KOPT-K1 (cell line): ENCODE results near the gene DPYSL5.
"Not testable (repeated sequence)": the region's sequence is repeated elsewhere in the genome, so short reads cannot be mapped to it uniquely, and the experiment has no call there.

Experiments used
- H3K27ac ChIP-seq: fragments of 200-600 bp; sonication (generic); 2 replicates; pipeline ENCODE4 v1.5.1; 2016; ENCODE audit warnings: antibody characterized with exemption, mild to moderate bottlenecking, low read depth, low read length; ENCODE audit not compliant: poor library complexity, severe bottlenecking
- H3K36me3 ChIP-seq: fragments of 200-600 bp; sonication (generic); 2 replicates; pipeline ENCODE4 v1.5.1; 2017; ENCODE audit warnings: antibody characterized with exemption, mild to moderate bottlenecking, low read length, moderate library complexity; ENCODE audit not compliant: insufficient read depth
- H3K9me3 ChIP-seq: fragments of 200-600 bp; sonication (generic); 2 replicates; pipeline ENCODE4 v1.5.1; 2017; ENCODE audit warnings: antibody characterized with exemption, low read length, mild to moderate bottlenecking; ENCODE audit not compliant: insufficient read depth, poor library complexity, severe bottlenecking

Gene DPYSL5, protein sequence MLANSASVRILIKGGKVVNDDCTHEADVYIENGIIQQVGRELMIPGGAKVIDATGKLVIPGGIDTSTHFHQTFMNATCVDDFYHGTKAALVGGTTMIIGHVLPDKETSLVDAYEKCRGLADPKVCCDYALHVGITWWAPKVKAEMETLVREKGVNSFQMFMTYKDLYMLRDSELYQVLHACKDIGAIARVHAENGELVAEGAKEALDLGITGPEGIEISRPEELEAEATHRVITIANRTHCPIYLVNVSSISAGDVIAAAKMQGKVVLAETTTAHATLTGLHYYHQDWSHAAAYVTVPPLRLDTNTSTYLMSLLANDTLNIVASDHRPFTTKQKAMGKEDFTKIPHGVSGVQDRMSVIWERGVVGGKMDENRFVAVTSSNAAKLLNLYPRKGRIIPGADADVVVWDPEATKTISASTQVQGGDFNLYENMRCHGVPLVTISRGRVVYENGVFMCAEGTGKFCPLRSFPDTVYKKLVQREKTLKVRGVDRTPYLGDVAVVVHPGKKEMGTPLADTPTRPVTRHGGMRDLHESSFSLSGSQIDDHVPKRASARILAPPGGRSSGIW

DNA sequence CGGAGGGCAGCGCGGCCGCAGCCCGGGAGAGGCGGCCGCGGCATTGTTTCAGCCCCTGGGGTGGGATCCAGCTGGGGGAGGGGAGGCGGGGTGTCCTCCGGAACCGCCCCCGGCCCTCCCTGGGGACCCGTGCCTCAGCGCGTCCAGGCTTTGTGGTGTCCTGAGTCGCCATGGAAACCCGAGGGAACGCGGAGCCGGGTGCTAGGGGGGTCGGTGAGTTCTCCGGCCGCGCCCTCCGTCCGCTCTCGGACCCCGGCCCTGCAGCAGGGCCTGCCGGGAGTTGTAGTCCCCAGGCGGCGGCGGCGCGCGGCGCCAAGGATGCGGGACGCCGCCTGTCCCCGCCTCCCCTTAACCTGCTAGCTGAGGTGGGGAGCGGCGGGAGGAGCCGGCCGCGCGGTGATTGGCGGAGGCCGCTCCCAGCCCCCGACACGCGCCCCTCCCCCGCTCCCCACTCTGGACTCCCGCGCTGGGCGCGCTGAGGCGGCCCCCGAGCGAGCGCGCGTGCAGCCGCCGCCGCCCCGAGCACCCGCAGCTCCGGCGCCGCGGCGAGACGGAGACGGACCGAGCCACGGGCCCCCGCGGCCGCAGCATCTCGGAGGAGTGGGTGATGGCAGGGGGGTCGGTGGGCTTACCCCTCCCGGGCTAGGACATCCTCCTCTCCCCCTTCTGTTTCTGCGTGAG is at the start of gene DPYSL5:
Gene DPYSL5 (plus strand): TSS at position 478 of the 681 bp plus-strand sequence. CDS start 50,368 bp downstream, outside the sequence.
- Histone ChIP-seq H3K9me3 (no peaks in the 10 kb centered on the region), H3K36me3 (no peaks in the 10 kb centered on the region), H3K27ac (no peak within 1 kb of the TSS)

DNA sequence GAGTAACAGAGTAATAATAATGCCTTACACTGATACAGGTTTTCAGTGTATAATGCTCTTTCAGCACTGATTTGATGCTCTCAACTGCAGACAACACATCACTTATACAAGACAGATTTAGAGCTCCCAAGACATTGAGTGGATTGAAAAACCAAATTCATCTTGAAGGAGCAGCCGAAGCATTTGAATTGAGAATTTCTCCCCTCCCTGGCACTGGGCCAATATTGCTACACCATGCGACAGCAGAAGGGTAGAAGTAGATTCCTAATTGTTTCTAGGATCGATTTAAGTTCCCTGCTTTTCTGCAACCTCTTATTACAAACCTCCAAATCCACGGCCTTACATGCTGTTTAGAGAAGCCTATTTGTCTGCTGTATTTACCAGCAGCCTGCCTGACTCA is 46.6 kb upstream of the DPYSL5 start:
- no peaks in the 10 kb centered on the region for H3K9me3 ChIP-seq
- no peak overlapping the region for H3K27ac ChIP-seq
- peaks cover 45% of the 10 kb centered on the region for H3K36me3 ChIP-seq

DNA sequence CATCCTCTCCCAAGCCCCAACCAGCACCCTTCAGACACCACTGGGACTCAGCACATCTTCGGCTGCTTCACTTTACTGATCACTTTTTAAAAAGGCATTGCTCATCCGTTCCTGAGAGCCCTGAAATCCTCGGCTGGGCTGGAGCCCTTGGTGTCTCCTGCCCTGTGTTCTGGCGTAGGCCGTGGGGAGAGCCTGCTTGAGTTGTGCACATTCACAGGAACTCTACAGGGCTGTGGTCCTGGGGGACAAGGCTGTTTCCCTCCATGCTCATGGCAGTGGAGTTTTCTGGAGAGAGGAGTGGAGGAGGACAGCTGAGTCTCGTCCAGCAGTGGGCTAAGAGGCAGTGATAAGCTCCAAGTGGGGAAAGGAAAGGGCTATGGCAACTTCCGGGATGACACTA is 46.1 kb upstream of the DPYSL5 start:
- H3K36me3 ChIP-seq: peaks cover 41% of the 10 kb centered on the region
- H3K27ac ChIP-seq: no peak overlapping the region
- no peaks in the 10 kb centered on the region for H3K9me3 ChIP-seq

DNA sequence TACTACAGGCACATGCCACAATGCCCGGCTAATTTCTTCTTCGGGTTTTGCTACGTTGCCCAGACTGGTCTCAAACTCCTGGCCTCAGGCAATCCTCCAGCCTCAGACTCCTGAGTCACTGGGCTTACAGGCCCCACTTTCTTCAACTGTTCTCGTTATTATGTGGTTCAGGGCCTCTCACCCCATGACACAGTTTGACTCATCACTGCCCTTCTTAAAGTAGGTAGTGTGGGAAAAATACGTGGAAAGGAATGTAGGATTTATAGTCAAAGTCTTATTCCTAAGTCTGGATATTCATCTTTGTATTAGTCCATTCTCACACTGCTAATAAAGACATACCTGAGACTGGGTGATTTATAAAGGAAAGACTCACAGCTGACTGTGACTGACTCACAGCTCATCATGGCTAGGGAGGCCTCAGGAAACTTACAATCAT is 42.7 kb upstream of the DPYSL5 start:
- Histone ChIP-seq H3K27ac (no peak overlapping the region), H3K9me3 (no peaks in the 10 kb centered on the region), H3K36me3 (peaks cover 15% of the 10 kb centered on the region)

DNA sequence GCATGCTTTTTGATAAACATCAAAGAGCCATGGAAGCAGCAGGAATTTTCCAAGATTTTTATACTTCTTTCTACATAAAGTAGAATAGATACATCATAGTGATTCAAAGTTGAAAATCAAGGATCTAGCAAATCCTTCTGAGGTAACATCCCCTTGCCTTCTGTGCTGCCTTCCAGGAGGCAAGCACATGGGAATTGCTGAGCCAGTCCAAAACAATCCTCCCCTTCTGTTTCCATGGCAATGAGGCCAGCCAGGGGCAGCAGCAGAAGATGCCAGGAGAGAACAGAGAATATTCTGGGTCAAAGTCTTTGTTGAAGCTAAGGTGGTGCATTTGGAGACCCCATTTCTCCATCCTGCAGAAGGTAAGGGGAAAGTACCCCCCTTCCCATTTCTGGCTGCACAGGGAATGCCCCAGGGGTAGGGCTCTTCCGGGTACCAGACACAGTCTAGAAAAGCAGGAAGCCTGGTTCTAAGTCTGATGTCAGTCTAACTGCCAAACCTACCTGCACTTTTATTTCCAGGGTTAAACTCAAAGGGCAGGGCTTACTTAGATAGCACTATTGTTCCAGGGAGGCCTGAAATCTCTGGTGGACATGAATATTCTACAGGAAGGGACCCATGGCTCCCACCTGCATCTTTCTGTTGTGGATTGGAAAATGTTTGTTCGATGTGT is 40.0 kb upstream of the DPYSL5 start:
- H3K36me3 ChIP-seq: no peaks in the 10 kb centered on the region
- H3K27ac ChIP-seq: no peak overlapping the region
- no peaks in the 10 kb centered on the region for H3K9me3 ChIP-seq

DNA sequence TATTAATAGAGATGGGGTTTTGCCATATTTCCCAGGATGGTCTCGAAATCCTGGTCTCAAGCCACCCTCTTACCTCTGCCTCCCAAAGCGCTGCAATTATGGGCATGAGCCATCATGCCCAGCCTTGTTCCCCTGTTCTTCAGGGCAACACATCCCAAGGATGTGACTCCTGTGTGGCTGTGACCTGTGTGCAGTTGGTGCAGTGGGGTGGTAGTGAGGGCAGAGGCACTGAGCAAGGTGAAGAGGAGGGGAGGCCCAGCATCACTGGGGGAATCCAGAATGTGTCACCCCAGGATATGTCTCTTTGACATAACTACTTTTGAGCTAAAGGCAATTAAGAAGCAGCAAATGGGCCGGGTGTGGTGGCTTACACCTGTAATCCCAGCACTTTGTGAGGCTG is 38.7 kb upstream of the DPYSL5 start:
- Histone ChIP-seq H3K27ac (no peak overlapping the region), H3K9me3 (no peaks in the 10 kb centered on the region), H3K36me3 (no peaks in the 10 kb centered on the region)

DNA sequence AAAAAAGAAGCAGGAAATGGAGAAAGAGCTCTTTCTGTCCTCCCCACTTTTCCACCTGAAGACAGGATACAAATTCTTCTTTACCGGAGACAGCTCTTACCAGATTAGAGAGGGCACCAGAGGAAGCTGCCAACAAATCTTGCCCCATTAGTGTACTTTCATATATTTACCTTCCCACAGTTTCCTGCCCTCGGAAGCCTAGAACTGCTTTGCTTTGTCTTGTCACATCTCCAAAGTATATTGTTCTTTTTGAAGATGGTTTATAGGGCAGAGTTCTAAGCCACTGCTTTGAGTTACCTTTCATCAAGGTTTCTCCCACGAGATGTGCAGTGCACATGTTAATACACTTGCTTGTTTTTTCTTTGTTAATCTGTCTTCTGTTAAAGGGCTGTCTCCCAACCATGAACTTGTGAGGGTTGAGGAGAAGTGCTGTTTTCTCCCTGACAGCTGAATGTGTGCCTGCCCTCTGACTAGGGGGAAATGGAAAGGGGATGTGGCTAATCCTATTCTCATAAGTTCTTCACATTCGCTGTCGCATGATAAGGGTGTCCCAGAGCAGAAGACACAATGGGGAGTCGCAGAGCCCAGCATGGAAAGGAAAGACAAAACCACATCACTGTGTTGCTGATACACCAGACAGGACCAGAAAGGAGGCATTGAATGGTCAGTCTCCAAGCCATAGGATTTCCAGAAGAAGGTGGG is 37.9 kb upstream of the DPYSL5 start:
- H3K36me3 ChIP-seq: no peaks in the 10 kb centered on the region
- H3K27ac ChIP-seq: no peak overlapping the region
- no peaks in the 10 kb centered on the region for H3K9me3 ChIP-seq

DNA sequence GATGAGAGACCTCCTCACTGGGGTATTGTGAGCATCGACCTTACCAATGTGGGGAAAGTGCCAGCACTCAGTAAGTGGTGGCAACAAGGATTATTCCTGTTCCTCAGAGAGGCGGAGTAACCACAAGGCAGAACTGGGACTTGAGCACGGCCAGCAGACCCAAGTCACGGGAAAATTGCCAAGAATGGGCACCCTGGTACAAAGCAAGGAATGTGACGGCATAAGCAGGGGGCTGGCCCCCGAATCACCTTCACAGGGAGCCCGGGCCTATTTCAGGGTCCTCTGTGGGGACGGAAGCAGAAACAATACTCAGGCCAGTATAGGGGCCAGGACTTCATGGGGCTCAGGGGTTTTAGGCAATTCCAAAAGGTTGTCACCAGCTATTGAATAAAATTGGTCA is 36.7 kb upstream of the DPYSL5 start:
- Histone ChIP-seq H3K36me3 (no peaks in the 10 kb centered on the region), H3K9me3 (no peaks in the 10 kb centered on the region), H3K27ac (no peak overlapping the region)

DNA sequence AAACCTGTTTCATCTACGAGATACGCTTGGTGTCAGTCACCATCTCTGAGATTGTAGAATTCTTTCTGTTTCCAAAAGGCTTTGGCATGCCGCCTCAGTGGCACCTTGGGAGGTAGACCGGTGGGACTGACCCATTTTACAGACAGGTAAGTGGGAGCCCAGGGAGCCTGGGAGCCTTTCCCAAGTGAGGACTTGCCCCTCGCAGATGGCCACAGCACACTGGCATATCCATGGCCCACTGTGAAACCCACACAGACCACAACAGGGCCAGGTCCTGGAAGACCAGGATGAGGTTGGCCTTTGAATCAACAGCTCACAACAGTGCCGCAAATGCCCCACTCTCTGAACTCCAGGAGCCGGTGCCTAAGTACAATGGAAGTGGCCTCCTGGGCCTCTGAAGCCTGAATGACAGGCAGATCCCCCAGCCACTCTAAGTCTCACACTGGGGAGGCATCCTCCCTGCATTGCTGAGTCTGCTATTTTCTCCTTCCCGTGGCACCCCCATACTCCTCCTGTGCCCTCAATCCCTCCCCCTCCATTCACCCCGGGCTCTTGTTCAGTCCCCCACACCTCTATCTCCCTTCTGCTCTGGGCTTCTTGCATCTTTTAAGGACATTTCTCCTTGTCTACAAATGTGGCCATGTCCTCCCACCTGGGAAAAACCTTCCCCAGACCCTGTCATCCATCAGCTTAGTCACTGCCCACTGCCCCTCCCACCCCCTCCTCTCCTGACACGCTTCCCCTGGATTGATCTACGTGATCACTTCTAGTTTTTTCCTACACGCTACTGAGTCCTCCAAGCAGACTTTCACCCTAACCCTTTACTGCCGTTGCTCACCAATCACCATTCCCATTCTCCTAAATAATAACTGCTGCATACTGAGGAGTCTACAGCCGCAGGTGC is 35.9 kb upstream of the DPYSL5 start:
- Histone ChIP-seq H3K36me3 (no peaks in the 10 kb centered on the region), H3K27ac (no peak overlapping the region), H3K9me3 (no peaks in the 10 kb centered on the region)

DNA sequence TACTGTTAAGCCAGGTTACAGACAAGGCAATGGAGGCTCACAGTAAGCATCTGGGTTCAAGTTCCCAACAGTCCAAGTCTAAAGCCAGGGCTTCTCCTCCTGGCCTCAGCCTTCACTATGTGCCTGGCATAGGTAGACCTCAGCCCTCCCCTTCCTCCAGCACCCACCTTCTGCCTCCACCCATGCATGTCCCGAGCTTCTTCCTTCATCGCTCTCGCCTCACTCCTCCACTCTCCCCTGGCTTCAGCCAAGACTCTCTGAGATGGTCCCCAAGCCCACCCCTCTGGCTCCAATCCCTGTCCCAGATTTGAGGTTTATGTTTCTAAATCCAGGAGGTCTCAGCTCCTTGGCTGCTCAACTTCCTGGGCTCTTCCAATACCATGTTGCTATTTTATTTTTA is 35.2 kb upstream of the DPYSL5 start:
- Histone ChIP-seq H3K9me3 (no peaks in the 10 kb centered on the region), H3K36me3 (no peaks in the 10 kb centered on the region), H3K27ac (no peak overlapping the region)

DNA sequence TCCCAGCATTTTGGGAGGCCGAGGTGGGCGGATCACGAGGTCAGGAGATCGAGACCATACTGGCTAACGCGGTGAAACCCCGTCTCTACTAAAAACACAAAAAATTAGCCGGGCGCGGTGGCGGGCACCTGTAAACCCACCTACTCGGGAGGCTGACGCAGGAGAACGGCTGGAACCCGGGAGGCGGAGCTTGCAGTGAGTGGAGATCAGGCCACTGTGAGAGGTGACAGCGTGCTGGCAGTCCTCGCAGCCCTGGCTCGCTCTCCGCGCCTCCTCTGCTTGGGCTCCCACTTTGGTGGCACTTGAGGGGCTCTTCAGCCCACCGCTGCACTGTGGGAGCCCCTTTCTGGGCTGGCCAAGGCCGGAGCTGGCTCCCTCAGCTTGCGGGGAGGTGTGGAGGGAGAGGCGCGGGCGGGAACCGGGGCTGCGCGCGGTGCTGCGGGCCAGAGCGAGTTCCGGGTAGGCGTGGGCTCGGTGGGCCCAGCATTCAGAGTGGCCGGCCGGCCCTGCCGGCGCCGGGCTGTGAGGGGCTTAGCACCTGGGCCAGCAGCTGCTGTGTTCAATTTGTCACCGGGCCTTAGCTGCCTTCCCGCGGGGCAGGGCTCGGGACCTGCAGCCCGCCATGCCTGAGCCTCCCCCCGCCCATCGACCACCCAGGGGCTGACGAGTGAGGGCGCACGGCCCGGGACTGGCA is 33.7 kb upstream of the DPYSL5 start:
- not testable (repeated sequence) for H3K9me3 ChIP-seq, H3K36me3 ChIP-seq, H3K27ac ChIP-seq

DNA sequence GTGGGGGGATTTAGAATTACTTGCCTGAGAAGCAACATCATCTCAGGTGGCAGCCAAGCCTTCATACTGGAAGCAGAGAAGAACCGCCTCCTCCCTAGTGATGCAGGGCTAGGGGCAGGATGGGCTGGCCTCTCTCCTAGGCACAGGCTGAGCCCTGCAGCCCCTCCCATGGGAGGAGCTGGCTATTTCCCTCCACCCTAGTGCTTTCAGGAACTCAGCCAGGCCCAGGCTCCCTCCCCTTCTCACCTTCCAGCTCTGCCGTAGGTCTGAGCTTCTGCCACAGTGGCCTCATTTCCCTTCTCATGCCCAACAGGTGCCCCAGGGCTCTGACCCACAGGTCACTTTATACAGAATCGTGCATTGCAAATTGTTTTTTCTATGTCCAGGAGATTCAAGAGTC is 31.0 kb upstream of the DPYSL5 start:
- no peaks in the 10 kb centered on the region for H3K36me3 ChIP-seq
- H3K9me3 ChIP-seq: no peaks in the 10 kb centered on the region
- no peak overlapping the region for H3K27ac ChIP-seq

DNA sequence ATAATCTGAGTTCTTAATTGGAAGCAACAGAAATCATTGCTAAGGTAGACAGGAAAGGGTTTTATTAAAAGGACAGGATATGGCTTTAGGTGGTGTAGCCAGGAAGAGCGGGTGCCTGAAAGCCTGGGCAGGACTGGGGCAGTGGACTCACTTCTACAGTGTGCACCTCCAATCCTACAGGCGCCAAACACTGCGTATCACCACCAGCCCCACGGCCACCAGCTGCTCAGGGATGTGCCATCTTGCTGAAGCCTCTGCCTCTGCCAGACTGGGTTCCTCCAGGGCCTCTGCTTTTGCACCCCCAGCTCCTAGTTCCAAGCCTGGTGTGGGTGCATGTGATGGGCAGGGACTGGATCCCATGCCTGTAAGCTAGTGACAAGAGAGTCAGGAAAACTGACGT is 29.7 kb upstream of the DPYSL5 start:
- H3K36me3 ChIP-seq: no peaks in the 10 kb centered on the region
- no peak overlapping the region for H3K27ac ChIP-seq
- H3K9me3 ChIP-seq: no peaks in the 10 kb centered on the region
